ENCODE data around the gene MRTFB.
A peak's percentile ranks its signal among the peaks of the same experiment; 100 is the strongest.

Gene MRTFB

GRCh38 chr16:14304891-14305460, 233.9 kb downstream of the MRTFB start:
- FAIRE-seq (no peak), DNase-seq (ENCODE audit: insufficient read length, low spot score) (no peak)

DNA sequence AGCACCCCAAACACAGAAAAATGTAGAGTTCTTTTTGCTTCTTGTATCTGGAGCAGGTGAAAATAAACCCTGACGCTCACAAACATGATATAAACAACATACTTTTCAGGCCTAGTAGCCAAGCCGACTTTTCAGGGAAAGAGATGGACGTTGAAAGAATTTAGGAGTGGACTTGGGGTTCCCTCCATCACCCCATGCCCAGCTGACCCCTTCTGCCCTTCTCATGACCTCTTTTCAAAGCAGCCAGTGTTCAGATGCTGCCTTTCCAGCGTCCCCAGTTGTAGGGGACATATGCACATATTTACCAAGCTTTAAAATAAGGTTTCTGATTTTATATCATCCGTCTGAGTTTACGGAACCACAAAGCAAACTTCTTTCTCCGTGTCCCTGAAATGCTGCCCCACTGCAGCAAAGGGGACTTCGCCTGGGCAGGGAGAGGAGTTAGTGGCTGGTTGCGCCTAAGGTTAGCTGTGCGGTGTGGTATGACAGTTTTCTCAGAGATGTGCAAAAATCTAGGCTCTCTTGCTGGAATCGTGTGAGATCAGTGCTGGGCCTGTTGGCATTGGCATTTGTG, 235.5 kb downstream of the MRTFB start:
- DNase-seq (ENCODE audit: insufficient read length, low spot score) (no peak), FAIRE-seq (no peak)

DNA sequence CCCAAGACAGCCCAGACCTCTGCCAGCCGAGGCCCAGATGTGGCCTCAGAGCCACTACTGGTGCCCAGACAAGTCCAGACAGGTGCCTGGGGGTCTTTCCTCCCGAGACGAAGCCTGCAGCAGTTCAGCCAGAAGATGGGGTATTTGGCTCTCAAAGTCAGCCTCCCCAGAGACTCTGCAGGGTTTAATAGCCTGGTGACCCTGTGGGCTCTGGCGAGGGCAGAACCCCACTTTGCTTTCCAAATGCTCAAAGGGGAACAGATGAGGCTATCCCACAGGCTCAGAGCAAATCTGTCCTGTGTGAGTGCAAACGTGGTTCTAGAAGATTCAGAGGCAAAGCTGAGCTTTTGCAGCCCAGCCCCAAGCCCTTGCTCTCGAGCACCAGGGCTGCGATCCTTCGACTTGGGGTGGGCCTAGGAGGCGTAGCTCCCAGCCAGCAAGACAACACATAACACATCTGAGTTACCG, 236.0 kb downstream of the MRTFB start:
- DNase-seq (ENCODE audit: insufficient read length, low spot score) (no peak), FAIRE-seq (no peak)

GRCh38 chr16:14307527-14308367, 236.6 kb downstream of the MRTFB start:
- no peak for DNase-seq (ENCODE audit: insufficient read length, low spot score)
- no peak for FAIRE-seq

GRCh38 chr16:14308368-14308723, 237.2 kb downstream of the MRTFB start:
- FAIRE-seq, result no peak
- DNase-seq (ENCODE audit: insufficient read length, low spot score), result no peak

DNA sequence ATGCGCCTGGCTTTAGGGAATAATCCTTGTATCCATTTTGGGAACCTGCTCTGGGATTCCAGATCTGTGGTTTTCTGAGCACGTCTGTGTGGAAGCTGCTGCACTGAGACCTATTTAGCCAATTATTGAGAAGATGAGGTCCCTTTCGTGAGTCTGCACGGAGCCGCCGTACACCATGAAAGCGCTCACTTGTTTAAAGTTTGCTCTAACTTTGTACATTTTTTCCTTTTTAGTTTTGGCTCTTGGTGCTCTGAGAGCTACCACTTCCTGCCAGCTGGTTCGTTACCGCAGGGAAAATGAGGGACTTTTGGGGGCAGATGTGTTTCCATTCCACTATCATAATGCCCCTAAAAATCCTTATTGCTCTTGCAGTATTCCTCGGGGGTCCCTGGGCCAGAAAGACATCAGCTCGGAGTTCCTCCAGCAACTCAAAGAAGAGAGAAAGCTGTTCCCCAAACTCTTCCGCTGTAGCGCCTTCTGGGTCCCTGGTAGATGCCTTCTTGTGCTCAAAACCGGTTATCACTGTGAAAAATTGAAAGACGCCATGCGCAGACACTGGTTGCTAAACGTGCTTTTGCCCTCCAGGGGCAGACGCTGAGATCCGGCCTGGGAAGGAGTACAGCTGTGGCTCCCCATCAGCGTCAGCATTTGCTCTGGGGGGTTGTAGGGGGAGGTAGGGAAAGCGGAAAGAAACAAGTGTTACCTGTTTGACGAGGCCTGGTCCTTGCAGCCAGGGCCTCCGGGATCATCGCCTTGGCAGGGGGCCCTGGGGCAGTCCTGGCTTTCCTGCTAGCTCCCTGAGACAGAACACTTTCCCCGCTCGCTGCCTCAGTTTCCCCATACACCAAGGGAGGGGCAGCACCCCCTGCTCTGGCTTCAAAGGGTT, 238.1 kb downstream of the MRTFB start:
- DNase-seq (ENCODE audit: insufficient read length, low spot score) (peak; percentile 55), FAIRE-seq (peak; percentile 76)

- DNase-seq (ENCODE audit: insufficient read length, low spot score) (no peak), FAIRE-seq (no peak)
Measured at GRCh38 chr16:14309906-14310305, 238.8 kb downstream of the MRTFB start.

GRCh38 chr16:14310519-14310991, 239.4 kb downstream of the MRTFB start:
- FAIRE-seq, result no peak
- DNase-seq (ENCODE audit: insufficient read length, low spot score), result peak; percentile 74

DNA sequence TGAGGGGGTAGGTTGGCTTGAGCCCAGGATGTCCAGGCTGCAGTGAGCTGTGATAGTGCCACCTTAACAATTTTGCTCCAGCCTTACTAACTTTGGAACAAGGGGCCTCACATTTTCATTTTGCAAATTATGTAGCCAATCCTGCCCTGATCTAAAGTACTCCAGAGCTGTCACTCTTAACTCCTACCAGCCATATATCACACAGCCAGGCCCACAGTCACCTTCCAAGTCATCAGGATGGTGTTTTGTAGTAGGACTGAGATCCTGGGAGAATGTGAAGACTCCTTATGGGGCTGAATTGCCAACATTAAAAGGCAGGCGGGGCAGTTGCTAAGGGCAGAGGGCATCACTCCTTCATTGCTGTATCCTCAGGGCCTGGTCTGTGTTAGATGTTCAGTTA, 243.0 kb downstream of the MRTFB start:
- DNase-seq (ENCODE audit: insufficient read length, low spot score) (no peak), FAIRE-seq (no peak)

DNA sequence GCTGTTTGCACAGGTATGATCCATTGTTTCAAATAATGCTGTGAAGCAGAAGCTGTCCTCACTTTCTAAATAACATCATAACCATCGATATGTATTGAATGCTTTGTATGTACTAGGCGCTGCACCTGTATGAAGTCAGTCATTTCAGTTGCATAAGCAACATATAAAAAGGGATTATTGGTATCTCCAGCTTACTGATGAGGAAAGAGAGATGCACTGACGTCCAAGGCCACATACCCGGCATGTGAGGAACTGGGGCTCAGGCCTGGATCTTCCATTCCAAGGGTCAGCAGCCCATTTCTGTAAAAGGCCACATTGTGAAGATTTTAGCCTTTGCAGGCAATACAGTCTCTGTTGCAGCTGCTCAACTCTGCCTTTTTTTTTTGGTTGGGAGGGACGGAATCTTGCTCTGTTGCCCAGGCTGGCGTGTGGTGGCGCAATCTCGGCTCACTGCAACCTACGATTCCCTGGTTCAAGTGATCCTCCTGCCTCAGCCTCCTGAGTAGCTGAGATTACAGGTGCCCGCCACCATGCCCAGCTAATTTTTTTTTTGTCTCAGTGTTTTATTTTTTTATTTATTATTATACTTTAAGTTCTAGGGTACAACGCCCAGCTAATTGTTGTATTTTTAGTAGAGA, 244.7 kb downstream of the MRTFB start:
- DNase-seq (ENCODE audit: insufficient read length, low spot score), result no peak
- FAIRE-seq, result no peak
